Fibroblast of the aortic adventitia (primary cell): ENCODE results near the gene AFAP1. TPM values are rescaled to one million over a fixed set of nuclear protein-coding genes. Genes with fewer than 3 reads are reported as not detected.

Source experiments
- DNase-seq: peaks from one replicate; pipeline ENCODE4 v3.0.0-alpha.2; 2010; ENCODE audit warnings: low read depth
- H3K4me3 ChIP-seq: 2 replicates; pipeline ENCODE4 v1.5.1; 2011; ENCODE audit warnings: low read depth, mild to moderate bottlenecking, control low read depth, low read length, moderate library complexity
- CTCF ChIP-seq: IDR thresholded peaks from 2 replicates; pipeline ENCODE4 v1.5.1; 2011; ENCODE audit warnings: mild to moderate bottlenecking, low read length, control low read depth, inconsistent platforms; ENCODE audit not compliant: insufficient read depth
- total RNA-seq: library from RNA; depleted of rRNA; stranded (reverse); fragments of >200 nt; gene quantifications from 2 replicates; pipeline ENCODE4 v1.2.3, GENCODE V29; 2012; ENCODE audit warnings: low replicate concordance

The AFAP1 gene
- total RNA-seq, 1 donor, result 66.0 TPM

- TF ChIP-seq CTCF, result no peak
- DNase-seq, result no peak
Measured at GRCh38 chr4:7894098-7894676, 45.5 kb downstream of the AFAP1 start.

GRCh38 chr4:7893539-7893938 lies 46.1 kb downstream of the AFAP1 start:
- no peak for DNase-seq
- no peak overlapping the region for H3K4me3 ChIP-seq
- no peak for TF ChIP-seq CTCF

More at GRCh38 chr4:7894098-7894676, 45.5 kb downstream of the AFAP1 start:
- no peak overlapping the region for H3K4me3 ChIP-seq

- peak; percentile 53 for DNase-seq
- H3K4me3 ChIP-seq, result no peak overlapping the region
- no peak for TF ChIP-seq CTCF
Measured at GRCh38 chr4:7892212-7893019, 47.2 kb downstream of the AFAP1 start.

GRCh38 chr4:7890635-7891393 lies 48.8 kb downstream of the AFAP1 start:
- no peak for TF ChIP-seq CTCF
- DNase-seq, result peak; percentile 71
- H3K4me3 ChIP-seq, result no peak overlapping the region

- TF ChIP-seq CTCF, result no peak
- H3K4me3 ChIP-seq, result no peak overlapping the region
- no peak for DNase-seq
Measured at GRCh38 chr4:7887436-7887835, 52.2 kb downstream of the AFAP1 start.

- H3K4me3 ChIP-seq, result no peak overlapping the region
- no peak for TF ChIP-seq CTCF
- no peak for DNase-seq
Measured at GRCh38 chr4:7886007-7886973, 53.4 kb downstream of the AFAP1 start.
